Adipocyte (in vitro differentiated cells): ENCODE measurements around the gene ARL15.

Experiments
- DNase-seq: peaks from one replicate; pipeline ENCODE4 v3.0.0-alpha.2; 2015; ENCODE audit warnings: low read depth
- H3K27me3 ChIP-seq: replicated peaks from 2 replicates; pipeline ENCODE4 v1.7.0; 2013; ENCODE audit warnings: mild to moderate bottlenecking, low read length, moderate library complexity; ENCODE audit not compliant: control insufficient read depth, insufficient read depth
- H3K36me3 ChIP-seq: 2 replicates; pipeline ENCODE4 v1.7.0; 2013; ENCODE audit warnings: low read length, mild to moderate bottlenecking, moderate library complexity; ENCODE audit not compliant: control insufficient read depth, insufficient read depth, severe bottlenecking
- H3K4me1 ChIP-seq: 2 replicates; pipeline ENCODE4 v1.7.0; 2013; ENCODE audit warnings: mild to moderate bottlenecking, low read length, moderate library complexity; ENCODE audit not compliant: control insufficient read depth, insufficient read depth
- H3K4me3 ChIP-seq: 2 replicates; pipeline ENCODE4 v1.7.0; 2013; ENCODE audit warnings: mild to moderate bottlenecking, low read length, moderate library complexity
- H3K9ac ChIP-seq: 2 replicates; pipeline ENCODE4 v1.7.0; 2013; ENCODE audit warnings: mild to moderate bottlenecking, low read length, moderate library complexity
- H3K9me3 ChIP-seq: 2 replicates; pipeline ENCODE4 v1.7.0; 2013; ENCODE audit warnings: mild to moderate bottlenecking, low read length, moderate library complexity; ENCODE audit not compliant: control insufficient read depth

Gene ARL15

GRCh38 chr5:54242297-54242696 is 68.1 kb downstream of the ARL15 start:
- no peak overlapping the region for H3K9ac ChIP-seq
- H3K9me3 ChIP-seq, result no peaks in the 10 kb centered on the region
- no peaks in the 10 kb centered on the region for H3K36me3 ChIP-seq
- peaks cover 5% of the 10 kb centered on the region for H3K4me1 ChIP-seq
- no peak overlapping the region for H3K4me3 ChIP-seq
- H3K27me3 ChIP-seq, result no peaks in the 10 kb centered on the region
- DNase-seq, result no peak

GRCh38 chr5:54234304-54234933 is 76.0 kb downstream of the ARL15 start:
- Histone ChIP-seq H3K36me3 (no peaks in the 10 kb centered on the region), H3K9me3 (no peaks in the 10 kb centered on the region), H3K9ac (peak overlapping the region; percentile 56), H3K27me3 (no peaks in the 10 kb centered on the region), H3K4me1 (peaks cover 4% of the 10 kb centered on the region), H3K4me3 (peak overlapping the region; percentile 52)
- DNase-seq, result peak; percentile 83

DNA sequence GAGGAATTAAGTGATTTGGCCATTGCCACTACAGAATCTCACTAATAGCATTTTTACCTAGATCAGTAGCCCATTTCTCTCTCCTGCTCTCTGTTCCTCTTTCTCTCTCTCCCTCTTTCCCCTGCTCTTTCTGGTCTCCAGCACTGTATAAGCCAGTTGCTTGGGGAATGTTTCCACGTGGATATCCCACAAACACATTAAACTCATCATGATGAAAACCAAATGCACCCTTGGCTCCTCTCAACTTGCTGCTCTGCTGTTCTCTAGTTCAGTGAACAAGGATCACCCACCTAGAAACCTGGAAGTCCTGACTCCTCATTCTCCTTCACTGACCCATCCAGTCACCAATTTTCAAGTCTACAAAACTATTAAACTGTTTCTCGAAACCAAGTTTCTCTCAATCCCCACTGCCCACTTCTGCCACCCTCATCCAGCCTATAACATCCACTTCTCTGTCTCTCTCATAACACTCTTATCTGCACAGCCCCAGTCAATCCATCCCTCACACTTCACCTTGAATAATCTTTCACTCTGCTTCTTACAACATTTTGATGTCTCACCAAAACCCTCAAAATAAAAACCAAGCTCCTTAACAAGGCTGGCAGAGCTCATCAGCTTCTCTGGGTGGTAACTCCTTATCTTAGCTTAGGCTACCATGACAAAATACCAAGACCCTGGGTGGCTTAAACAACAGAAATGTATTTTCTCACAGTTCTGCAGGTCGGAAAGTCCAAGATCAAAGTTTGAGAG is 79.3 kb downstream of the ARL15 start:
- no peak for DNase-seq
- no peaks in the 10 kb centered on the region for H3K9me3 ChIP-seq
- peaks cover 7% of the 10 kb centered on the region for H3K4me1 ChIP-seq
- H3K4me3 ChIP-seq, result no peak overlapping the region
- H3K36me3 ChIP-seq, result no peaks in the 10 kb centered on the region
- no peaks in the 10 kb centered on the region for H3K27me3 ChIP-seq
- H3K9ac ChIP-seq, result no peak overlapping the region

GRCh38 chr5:54229041-54229780 is 81.2 kb downstream of the ARL15 start:
- Histone ChIP-seq H3K9me3 (no peaks in the 10 kb centered on the region), H3K27me3 (no peaks in the 10 kb centered on the region), H3K4me3 (no peak overlapping the region), H3K36me3 (no peaks in the 10 kb centered on the region), H3K4me1 (peaks cover 6% of the 10 kb centered on the region), H3K9ac (no peak overlapping the region)
- peak; percentile 88 for DNase-seq

DNA sequence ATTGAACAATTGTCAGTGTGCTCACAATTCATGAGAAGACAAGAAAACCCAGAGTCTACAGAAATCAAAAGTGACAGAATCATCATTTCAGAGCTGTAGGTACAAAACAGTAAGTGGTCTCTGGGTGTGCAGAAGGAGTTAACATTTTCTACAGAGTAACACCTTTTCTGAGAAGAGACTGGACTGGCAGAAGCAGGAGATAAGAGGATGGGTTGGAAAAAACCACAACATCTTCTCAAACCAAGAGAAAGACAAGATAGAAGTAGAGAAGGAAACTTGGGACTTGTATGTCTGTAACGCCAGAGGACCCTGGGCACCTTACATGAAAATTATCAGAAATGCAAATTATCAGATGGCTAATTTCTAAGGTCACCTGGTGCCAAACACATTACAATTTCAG is 82.6 kb downstream of the ARL15 start:
- Histone ChIP-seq H3K9me3 (no peaks in the 10 kb centered on the region), H3K9ac (no peak overlapping the region), H3K4me3 (no peak overlapping the region), H3K4me1 (peaks cover 12% of the 10 kb centered on the region), H3K36me3 (no peaks in the 10 kb centered on the region), H3K27me3 (no peaks in the 10 kb centered on the region)
- DNase-seq, result no peak

DNA sequence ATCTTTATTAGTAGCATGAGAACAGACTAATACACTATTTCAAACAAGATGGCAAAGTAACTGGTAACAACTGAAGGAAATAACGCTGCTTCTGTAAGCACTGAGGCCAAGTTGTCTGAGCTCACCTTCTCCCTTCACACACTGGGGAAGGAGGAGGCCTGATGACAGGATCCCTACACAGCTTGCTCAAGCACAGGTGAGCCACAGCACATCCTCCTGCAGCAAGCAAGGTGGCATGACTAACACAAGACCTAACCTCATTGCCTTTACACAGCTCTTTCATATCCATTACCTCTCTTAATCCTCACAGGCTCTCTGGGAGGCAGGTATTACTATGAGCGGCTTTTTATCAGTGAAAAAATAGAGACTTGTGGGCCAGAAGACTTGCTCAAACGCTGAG is 83.3 kb downstream of the ARL15 start:
- H3K36me3 ChIP-seq, result no peaks in the 10 kb centered on the region
- no peaks in the 10 kb centered on the region for H3K9me3 ChIP-seq
- DNase-seq, result no peak
- no peaks in the 10 kb centered on the region for H3K27me3 ChIP-seq
- H3K9ac ChIP-seq, result no peak overlapping the region
- peaks cover 12% of the 10 kb centered on the region for H3K4me1 ChIP-seq
- no peak overlapping the region for H3K4me3 ChIP-seq

- no peaks in the 10 kb centered on the region for H3K27me3 ChIP-seq
- H3K4me3 ChIP-seq, result no peak overlapping the region
- no peaks in the 10 kb centered on the region for H3K36me3 ChIP-seq
- H3K9ac ChIP-seq, result no peak overlapping the region
- DNase-seq, result no peak
- no peaks in the 10 kb centered on the region for H3K9me3 ChIP-seq
- peaks cover 16% of the 10 kb centered on the region for H3K4me1 ChIP-seq
These were observed 84.2 kb downstream of the ARL15 start for GRCh38 chr5:54226215-54226614.

GRCh38 chr5:54224103-54224826 is 86.1 kb downstream of the ARL15 start:
- no peak overlapping the region for H3K9ac ChIP-seq
- no peaks in the 10 kb centered on the region for H3K36me3 ChIP-seq
- H3K4me3 ChIP-seq, result peak overlapping the region; percentile 30
- no peak for DNase-seq
- H3K4me1 ChIP-seq, result peaks cover 24% of the 10 kb centered on the region
- H3K27me3 ChIP-seq, result no peaks in the 10 kb centered on the region
- H3K9me3 ChIP-seq, result no peaks in the 10 kb centered on the region

- no peak overlapping the region for H3K4me3 ChIP-seq
- H3K4me1 ChIP-seq, result peaks cover 24% of the 10 kb centered on the region
- no peaks in the 10 kb centered on the region for H3K27me3 ChIP-seq
- H3K36me3 ChIP-seq, result no peaks in the 10 kb centered on the region
- DNase-seq, result no peak
- H3K9me3 ChIP-seq, result no peaks in the 10 kb centered on the region
- no peak overlapping the region for H3K9ac ChIP-seq
These were observed 88.0 kb downstream of the ARL15 start for GRCh38 chr5:54222336-54222735.

- H3K36me3 ChIP-seq, result no peaks in the 10 kb centered on the region
- no peak for DNase-seq
- peaks cover 30% of the 10 kb centered on the region for H3K4me1 ChIP-seq
- peak overlapping the region; percentile 58 for H3K9ac ChIP-seq
- no peaks in the 10 kb centered on the region for H3K27me3 ChIP-seq
- H3K4me3 ChIP-seq, result peak overlapping the region; percentile 71
- H3K9me3 ChIP-seq, result no peaks in the 10 kb centered on the region
These were observed 89.2 kb downstream of the ARL15 start for GRCh38 chr5:54221135-54221534.
